ENCODE data around the gene DRAM2. TPM values are rescaled to one million over a fixed set of nuclear protein-coding genes. Genes with fewer than 3 reads are reported as not detected.

Gene DRAM2
- total and polyA plus RNA-seq, 9 of the 15 experiments (the other 6 are each of a cell fraction or from before 2014, with no cell fraction given) = 29.0 to 161 (median 53.5) TPM

GRCh38 chr1:111099289-111099688 is 40.6 kb downstream of the DRAM2 start (continued):
- no peak for TF ChIP-seq RBBP5 (IDR thresholded peaks at IDR 0.05; ENCODE audit: borderline replicate concordance, insufficient read depth, low read length, poor library complexity, severe bottlenecking)
- peak; percentile 59 to 70; a peak in 2 of 4 replicates for TF ChIP-seq FOXA3 (CRISPR knock-in tag; conservative IDR thresholded peaks at IDR 0.05 in 1 of 2, IDR thresholded peaks at IDR 0.05 in 1 of 2)
- TF ChIP-seq RBM25 (IDR thresholded peaks at IDR 0.05; ENCODE audit: low read depth, low read length, severe bottlenecking) = peak; percentile 33
- 0 out of 2 replicates have a peak, but pooled peaks have one; percentile 38 for TF ChIP-seq ESRRA (IDR thresholded peaks at IDR 0.05; ENCODE audit: borderline replicate concordance, low read depth)
- no peak for TF ChIP-seq HOMEZ (CRISPR knock-in tag; IDR thresholded peaks at IDR 0.05)
- peak; percentile 86 for TF ChIP-seq SOX6 (IDR thresholded peaks at IDR 0.05)

DNA sequence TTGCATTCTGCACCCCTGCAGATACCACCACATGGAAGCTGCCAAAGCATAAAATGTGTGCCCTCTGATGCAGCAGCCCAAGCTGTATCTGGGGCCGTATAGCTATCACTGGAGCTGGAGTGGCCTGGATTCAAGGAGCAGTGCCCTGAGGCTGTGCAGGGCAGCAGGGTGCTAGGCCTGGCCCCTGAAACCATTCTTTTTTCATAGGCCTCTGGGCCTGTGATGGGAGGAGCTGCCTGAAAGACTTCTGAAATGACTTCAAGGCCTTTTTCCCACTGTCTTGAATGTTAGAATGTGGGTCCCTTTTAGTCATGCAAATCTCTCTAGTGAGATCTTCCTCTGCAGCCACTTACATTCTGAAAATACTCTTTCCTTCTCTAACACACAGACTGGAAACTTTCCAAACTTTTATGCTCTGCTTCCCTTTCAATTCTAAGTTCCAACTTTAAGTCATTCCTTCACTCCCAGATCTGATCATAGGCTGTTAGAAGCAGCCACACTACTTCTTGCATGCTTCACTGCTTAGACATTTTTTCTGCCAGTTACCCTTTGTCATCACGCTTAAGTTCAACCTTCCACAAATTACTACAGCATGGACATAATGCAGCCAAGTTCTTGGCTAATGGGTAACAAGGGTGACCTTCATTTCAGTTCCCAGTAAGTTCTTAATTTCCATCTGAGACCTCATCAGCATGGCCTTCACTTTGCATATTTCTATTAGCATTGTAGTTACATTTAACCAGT is 42.4 kb downstream of the DRAM2 start:
- no TSS peak for BruUV-seq (replicated peaks)
- Histone ChIP-seq H3K4me1 (replicated peaks in 1 of 2; ENCODE audit: control insufficient read depth in 2 of 2, insufficient read depth in 2 of 2, low read length in 2 of 2) (peaks cover 11 to 19% of the 10 kb centered on the region in 2 experiments; a peak in 4 of 5 replicates), H3K4me3 (no peak overlapping the region), H3K9me3 (replicated peaks; ENCODE audit: control insufficient read depth, insufficient read depth, low read depth, low read length) (peaks cover 5% of the 10 kb centered on the region), H3K36me3 (ENCODE audit: control insufficient read depth, insufficient read depth, low read length) (no peaks in the 10 kb centered on the region), H3K9me1 (ENCODE audit: control insufficient read depth, insufficient read depth, low read length) (no peaks in the 10 kb centered on the region), H3K79me2 (ENCODE audit: control insufficient read depth, insufficient read depth, low read length) (no peaks in the 10 kb centered on the region), H3K27ac (ENCODE audit: extremely low read depth, low read depth, low read length) (no peak overlapping the region), H2AFZ (ENCODE audit: low read depth, low read length) (no peak overlapping the region), H4K20me1 (replicated peaks; ENCODE audit: control insufficient read depth, insufficient read depth, low read length) (no peaks in the 10 kb centered on the region), H3K4me2 (ENCODE audit: insufficient read depth, low read length) (no peak overlapping the region), H3K9ac (ENCODE audit: insufficient read depth in 1 of 2, low read depth in 2 of 2, low read length in 2 of 2) (no peak overlapping the region), H3K27me3 (ENCODE audit: control insufficient read depth in 2 of 2, insufficient read depth in 2 of 2, low read length in 2 of 2) (no peaks in the 10 kb centered on the region)
- intact Hi-C loops (cut with micrococcal nuclease) = no loop called here
- no peak for DNase-seq (ENCODE audit: extremely low read depth in 1 of 4, low spot score in 3 of 4)
- FAIRE-seq = no peak
- ChIA-PET POLR2A (interaction anchor here (0.9 kb wide), 1 partner anchor 19 kb away, joined by 3 read pairs; no protein-coding TSS in a partner anchor), CTCF (ENCODE audit: low intra/inter-chr PET ratio) (no interaction called here)
- WGBS (ENCODE audit: insufficient coverage, low coverage, missing lambda C conversion rate) = 41% methylated on average over 2 of the region's 2 CpGs
- ATAC-seq = no peak
- in situ Hi-C loops (cut with MboI) = no loop called here
- TF ChIP-seq, protein P1, sequence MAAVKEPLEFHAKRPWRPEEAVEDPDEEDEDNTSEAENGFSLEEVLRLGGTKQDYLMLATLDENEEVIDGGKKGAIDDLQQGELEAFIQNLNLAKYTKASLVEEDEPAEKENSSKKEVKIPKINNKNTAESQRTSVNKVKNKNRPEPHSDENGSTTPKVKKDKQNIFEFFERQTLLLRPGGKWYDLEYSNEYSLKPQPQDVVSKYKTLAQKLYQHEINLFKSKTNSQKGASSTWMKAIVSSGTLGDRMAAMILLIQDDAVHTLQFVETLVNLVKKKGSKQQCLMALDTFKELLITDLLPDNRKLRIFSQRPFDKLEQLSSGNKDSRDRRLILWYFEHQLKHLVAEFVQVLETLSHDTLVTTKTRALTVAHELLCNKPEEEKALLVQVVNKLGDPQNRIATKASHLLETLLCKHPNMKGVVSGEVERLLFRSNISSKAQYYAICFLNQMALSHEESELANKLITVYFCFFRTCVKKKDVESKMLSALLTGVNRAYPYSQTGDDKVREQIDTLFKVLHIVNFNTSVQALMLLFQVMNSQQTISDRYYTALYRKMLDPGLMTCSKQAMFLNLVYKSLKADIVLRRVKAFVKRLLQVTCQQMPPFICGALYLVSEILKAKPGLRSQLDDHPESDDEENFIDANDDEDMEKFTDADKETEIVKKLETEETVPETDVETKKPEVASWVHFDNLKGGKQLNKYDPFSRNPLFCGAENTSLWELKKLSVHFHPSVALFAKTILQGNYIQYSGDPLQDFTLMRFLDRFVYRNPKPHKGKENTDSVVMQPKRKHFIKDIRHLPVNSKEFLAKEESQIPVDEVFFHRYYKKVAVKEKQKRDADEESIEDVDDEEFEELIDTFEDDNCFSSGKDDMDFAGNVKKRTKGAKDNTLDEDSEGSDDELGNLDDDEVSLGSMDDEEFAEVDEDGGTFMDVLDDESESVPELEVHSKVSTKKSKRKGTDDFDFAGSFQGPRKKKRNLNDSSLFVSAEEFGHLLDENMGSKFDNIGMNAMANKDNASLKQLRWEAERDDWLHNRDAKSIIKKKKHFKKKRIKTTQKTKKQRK (IDR thresholded peaks at IDR 0.05; ENCODE audit: borderline replicate concordance, low read depth, low read length) = no peak
- no peak for TF ChIP-seq MIER1 (IDR thresholded peaks at IDR 0.05; ENCODE audit: low read depth)
- no peak for TF ChIP-seq ATF6 (CRISPR knock-in tag; IDR thresholded peaks at IDR 0.05)
- TF ChIP-seq PTTG1 (tag; IDR thresholded peaks at IDR 0.05; ENCODE audit: low read depth) = no peak
- no peak for TF ChIP-seq CHD2 (IDR thresholded peaks at IDR 0.05; ENCODE audit: low read depth, low read length)

All from K562 (cell line).